GM03348 (cell line): Measurements from ENCODE around the gene DPM1.

ENCODE experiments used
- DNase-seq: peaks from one replicate; pipeline ENCODE4 v3.0.0; 2012; ENCODE audit warnings: low spot score

Gene DPM1

DNA sequence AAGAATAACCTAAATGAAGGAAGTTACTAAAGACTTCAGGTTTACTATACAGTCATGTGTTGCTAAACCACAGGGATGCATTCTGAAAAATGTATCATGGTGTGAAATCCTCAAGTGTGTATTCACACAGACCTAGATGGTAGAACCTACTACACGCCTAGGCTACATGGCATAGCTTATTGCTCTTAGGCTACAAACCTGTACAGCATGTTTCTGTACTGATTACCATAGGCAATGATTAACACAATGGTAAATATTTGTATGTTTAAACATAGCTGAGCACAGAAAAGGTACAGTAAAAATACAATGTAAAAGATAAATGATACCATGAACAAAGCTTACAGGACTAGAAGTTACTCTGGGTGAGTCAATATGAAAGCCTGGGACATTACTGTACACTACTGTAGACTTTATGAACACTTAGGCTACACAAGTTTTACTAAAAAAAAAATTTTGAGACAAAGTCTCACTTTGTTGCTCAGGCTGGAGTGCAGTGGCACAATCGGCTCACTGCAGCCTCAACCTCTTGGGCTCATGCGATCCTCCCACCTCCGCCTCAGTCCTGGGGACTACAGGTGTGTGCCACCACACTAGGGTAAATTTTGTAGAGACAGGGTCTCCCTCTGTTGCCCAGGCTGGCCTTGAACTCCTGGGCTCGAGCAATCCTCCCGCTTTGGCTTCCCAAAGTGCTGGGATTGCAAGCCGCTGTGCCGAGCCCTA, 63.1 kb downstream of the DPM1 start:
- DNase-seq, result no peak

DNA sequence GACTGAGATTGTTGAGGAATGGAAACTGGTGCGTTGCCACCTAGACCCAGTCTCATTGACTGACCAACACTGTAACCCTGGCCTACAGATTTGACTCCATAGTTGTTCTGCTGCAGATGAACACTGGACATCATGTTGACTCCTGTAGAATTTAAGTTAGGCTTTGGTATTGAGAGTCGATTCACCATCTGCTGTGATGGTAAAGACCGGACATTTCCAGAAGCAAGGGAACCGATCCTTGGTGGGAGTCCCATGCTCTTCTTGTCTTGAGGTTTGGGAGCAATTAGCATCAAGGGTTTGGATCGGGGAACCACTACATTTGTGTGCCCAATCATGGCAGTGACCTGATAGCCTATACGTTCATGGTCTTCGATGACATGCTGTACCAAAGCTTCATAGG, 64.7 kb downstream of the DPM1 start:
- no peak for DNase-seq

DNA sequence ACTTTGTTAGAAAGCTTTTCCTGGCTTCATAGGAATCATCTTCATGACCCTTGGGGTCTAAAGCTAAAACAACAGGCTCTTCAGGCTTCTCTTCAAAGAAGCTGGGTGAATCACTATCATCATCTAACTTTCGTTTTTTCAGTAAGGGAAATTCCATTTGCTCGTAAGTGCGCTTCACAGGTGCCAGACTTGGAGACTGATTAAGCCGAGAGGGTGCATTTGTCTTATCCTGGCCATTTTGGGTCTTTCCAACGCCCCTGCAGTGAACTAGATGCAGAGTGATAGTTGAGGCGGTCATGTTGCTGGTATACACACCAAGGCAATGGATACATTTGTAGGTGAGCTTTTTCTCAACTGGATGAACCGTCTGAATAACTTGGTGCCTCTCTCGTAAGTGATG, 65.9 kb downstream of the DPM1 start:
- no peak for DNase-seq

DNA sequence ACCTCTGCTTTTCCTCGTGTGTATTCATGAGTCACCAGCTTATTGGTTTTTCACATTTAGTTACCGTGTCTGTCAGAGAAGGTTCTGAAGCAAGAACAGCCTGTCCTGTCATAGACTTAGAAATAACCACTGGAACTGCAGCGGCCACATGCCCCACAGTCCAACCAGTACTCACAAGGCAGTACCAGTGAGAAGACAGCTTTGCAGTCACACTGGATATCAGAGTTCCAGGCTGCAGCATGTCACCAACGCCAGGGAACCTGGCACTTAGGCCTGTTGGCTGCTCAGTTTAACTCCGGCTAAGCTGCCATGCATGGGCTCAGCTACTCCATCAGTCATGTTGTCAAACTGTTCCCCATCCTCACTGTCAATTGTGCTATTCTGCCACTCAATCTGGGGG, 67.2 kb downstream of the DPM1 start:
- no peak for DNase-seq

DNA sequence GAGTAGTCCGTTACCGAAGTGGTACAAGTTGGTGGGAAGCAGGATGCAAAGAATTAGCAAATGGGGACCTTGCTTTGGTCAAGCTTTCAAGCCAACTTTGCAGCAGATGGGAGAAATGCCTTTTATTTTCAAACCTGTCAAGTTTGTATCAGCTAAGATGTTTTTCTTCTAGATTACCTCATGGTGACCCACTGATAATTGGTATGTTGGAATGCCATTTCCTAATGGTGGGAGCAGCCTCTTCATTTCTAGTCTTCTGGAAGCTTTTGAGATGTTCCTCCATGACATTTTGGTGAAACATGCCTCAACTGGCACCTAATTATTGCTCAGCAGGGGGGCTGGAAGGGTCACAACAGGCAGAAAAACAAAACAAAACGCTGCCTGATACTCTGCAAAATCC, 70.8 kb downstream of the DPM1 start:
- DNase-seq, result no peak

DNA sequence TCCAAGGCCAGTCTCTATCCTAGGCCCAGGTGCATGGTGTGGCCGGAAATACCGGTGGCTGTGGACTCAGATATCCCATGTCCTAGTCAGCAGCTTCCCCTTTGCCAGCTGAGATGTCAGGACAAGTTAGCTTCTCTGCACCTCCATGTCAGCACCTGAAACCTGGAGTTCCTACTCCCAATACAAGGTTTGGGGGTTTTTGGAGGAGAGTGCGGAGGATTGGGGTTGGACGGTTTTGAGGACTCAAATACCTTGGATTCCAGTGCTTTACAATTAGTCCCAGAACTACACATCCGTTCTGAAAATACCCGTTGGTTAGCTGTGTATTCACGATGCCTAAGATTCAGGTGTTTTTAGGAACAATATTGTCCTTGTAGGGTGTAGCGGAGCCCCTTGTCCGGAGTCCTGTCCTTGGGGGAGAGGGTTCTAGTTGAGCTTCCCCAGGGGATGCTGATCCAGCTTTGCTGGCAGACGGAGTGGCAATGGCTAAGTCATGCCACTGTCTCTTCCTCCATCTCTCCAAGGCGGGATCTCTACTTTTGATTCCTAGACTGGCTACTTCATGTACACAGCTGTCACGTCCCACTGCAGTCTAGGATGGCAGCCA, 72.0 kb downstream of the DPM1 start:
- DNase-seq, result no peak

DNA sequence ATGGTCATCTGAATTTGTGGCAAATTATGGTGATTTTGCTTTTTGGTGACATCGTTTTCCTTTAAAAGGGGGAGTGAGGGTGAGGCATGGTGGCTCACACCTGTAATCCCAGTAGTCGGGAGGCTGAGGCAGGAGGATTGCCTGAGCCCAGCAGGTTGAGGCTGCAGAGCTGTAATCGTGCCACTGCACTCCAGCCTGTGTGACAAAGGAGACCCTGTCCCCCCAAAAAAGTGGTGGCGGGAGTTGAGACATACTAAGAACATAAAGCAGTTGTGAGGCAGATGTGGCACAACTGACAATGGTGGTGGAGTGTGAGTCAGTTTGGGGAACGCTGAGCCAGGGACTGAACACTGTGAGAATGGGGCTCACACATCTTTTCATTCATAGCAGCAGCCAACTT, 72.6 kb downstream of the DPM1 start:
- no peak for DNase-seq

DNA sequence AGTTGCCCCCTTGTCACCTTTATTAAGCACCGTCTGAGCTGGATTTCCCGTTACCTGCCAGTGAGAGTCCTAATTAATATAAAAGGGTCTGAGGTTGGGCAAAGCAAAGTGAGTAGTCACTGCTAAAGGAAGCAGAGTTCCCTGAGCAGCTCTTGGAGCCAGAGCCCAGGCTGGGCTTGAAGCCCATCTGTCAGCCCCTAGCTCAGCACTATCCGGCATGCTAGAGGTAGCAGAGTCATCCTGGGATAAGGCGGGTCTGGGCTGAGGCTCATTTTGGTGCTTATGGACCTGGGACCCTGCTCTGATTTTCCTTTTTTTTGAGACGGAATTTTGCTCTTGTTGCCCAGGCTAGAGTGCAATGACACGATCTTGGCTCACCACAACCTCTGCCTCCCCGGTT, 73.3 kb downstream of the DPM1 start:
- DNase-seq, result no peak
